ENCODE results near the gene CCDC183. TPM values are rescaled to one million over a fixed set of nuclear protein-coding genes. Genes with fewer than 3 reads are reported as not detected.

The CCDC183 gene
- total and polyA plus RNA-seq, 2 of the 4 experiments (the other 2 are of a cell fraction) = under 0.01 to 0.29 TPM

- Histone ChIP-seq H3K4me2 (ENCODE audit: low read depth, low read length) (no peak overlapping the region), H2BK120ac (ENCODE audit: low read depth, low read length) (no peak overlapping the region), H2BK20ac (ENCODE audit: low read depth, low read length) (no peak overlapping the region), H3K27ac (ENCODE audit: insufficient read depth, low read length) (no peak overlapping the region), H3K4ac (ENCODE audit: low read depth, low read length) (no peak overlapping the region), H2AFZ (replicated peaks; ENCODE audit: low read length, poor library complexity) (no peak overlapping the region), H2AK5ac (ENCODE audit: low read depth, low read length) (no peak overlapping the region), H3K79me1 (ENCODE audit: low read depth in 1 of 2, low read length in 2 of 2) (no peaks in the 10 kb centered on the region), H3K9me1 (ENCODE audit: insufficient read depth, low read length) (no peaks in the 10 kb centered on the region), H3K4me3 (ENCODE audit: insufficient read depth, low read depth, low read length) (no peak overlapping the region), H2BK15ac (ENCODE audit: low read depth, low read length) (no peak overlapping the region), H2BK5ac (ENCODE audit: low read depth, low read length, poor library complexity, severe bottlenecking) (no peak overlapping the region), H3K36me3 (ENCODE audit: control insufficient read depth, insufficient read depth, low read length) (no peaks in the 10 kb centered on the region), H4K20me1 (ENCODE audit: insufficient read depth, low read length) (no peaks in the 10 kb centered on the region), H3K9ac (ENCODE audit: low read depth, low read length) (no peak overlapping the region), H3K27me3 (ENCODE audit: control insufficient read depth, insufficient read depth, low read length) (peaks cover 1% of the 10 kb centered on the region; the same call in 1 of the 2 replicates), H3K23ac (ENCODE audit: low read depth, low read length) (no peak overlapping the region), H3K56ac (ENCODE audit: extremely low read depth, insufficient read depth, low read length) (no peak overlapping the region), H4K8ac (ENCODE audit: low read depth in 2 of 2, low read length in 2 of 2) (no peak overlapping the region), H4K91ac (ENCODE audit: insufficient read depth, low read depth, low read length) (no peak overlapping the region), H4K5ac (ENCODE audit: low read depth, low read length) (no peak overlapping the region), H2AK9ac (replicated peaks; ENCODE audit: low read depth, low read length, poor library complexity) (no peak overlapping the region), H3K18ac (ENCODE audit: low read depth, low read length) (no peak overlapping the region), H3K9me3 (ENCODE audit: control insufficient read depth, insufficient read depth, low read length) (peaks cover 10% of the 10 kb centered on the region), H3K14ac (replicated peaks; ENCODE audit: low read depth, low read length) (no peak overlapping the region), H3K4me1 (ENCODE audit: control insufficient read depth, insufficient read depth, low read length) (no peaks in the 10 kb centered on the region)
- ChIA-PET CTCF (interaction anchor here (1.0 to 1.7 kb wide), 2 partner anchors 17 to 47 kb away, joined by 3 to 7 read pairs; no protein-coding TSS in a partner anchor), POLR2A (ENCODE audit: unreplicated experiment) (no interaction called here)
- DNase-seq (no peak), ATAC-seq (ENCODE audit: low read depth) (no peak)
- in situ Hi-C loops (cut with MboI; ENCODE audit: low sequenced_read_pairs) = no loop called here
- intact Hi-C loops (cut with micrococcal nuclease) = no loop called here
- no TSS peak for BruUV-seq (replicated peaks)
- TF ChIP-seq RFX5 (IDR thresholded peaks at IDR 0.05; ENCODE audit: low read depth, low read length) (no peak), FOS (IDR thresholded peaks at IDR 0.05; ENCODE audit: low read depth, low read length) (no peak), MAZ (IDR thresholded peaks at IDR 0.05; ENCODE audit: borderline replicate concordance, low read depth, low read length) (no peak), RCOR1 (IDR thresholded peaks at IDR 0.05; ENCODE audit: insufficient replicate concordance, low read length) (no peak), MXI1 (IDR thresholded peaks at IDR 0.05; ENCODE audit: borderline replicate concordance, low read depth, low read length) (no peak), NFE2L2 (IDR thresholded peaks at IDR 0.05; ENCODE audit: low read depth, low read length) (no peak), POLR2A (IDR thresholded peaks at IDR 0.05; ENCODE audit: low read depth, low read length) (no peak), CTCF (conservative IDR thresholded peaks at IDR 0.05; ENCODE audit: low read depth, low read length) (no peak), USF2 (IDR thresholded peaks at IDR 0.05; ENCODE audit: low read depth, low read length) (no peak), MAFK (IDR thresholded peaks at IDR 0.05; ENCODE audit: low read depth, low read length) (no peak), CHD1 (IDR thresholded peaks at IDR 0.05; ENCODE audit: low read depth, low read length) (no peak), ELK1 (IDR thresholded peaks at IDR 0.05; ENCODE audit: borderline replicate concordance, low read depth, low read length) (no peak), CEBPB (IDR thresholded peaks at IDR 0.05; ENCODE audit: low read depth, low read length) (no peak), RAD21 (IDR thresholded peaks at IDR 0.05; ENCODE audit: low read length) (no peak), BHLHE40 (IDR thresholded peaks at IDR 0.05; ENCODE audit: low read depth, low read length) (no peak), SMC3 (IDR thresholded peaks at IDR 0.05; ENCODE audit: low read depth, low read length) (no peak)
- 75% methylated on average over 24 of the region's 25 CpGs; no CpG with 5 or more reads in 1 of the 2 experiments for WGBS, 2 experiments (ENCODE audit: extremely low coverage in 2 of 2, insufficient read length in 1 of 2)
- dilution Hi-C loops (cut with HindIII; ENCODE audit: low sequenced_read_pairs, unreplicated experiment) = no loop called here
Observed at GRCh38 chr9:136760424-136760823, 35.7 kb upstream of the CCDC183 start.
